ACC112 (cell line): Measurements from ENCODE around the gene SFXN5.

ENCODE experiments used
- H2AFZ ChIP-seq: fragments of 200-600 bp; sonication (generic); one replicate; pipeline ENCODE4 v1.6.0; 2017; ENCODE audit warnings: antibody characterized with exemption, low read length; ENCODE audit not compliant: unreplicated experiment
- H3K27ac ChIP-seq: fragments of 200-600 bp; sonication (generic); 2 replicates; pipeline ENCODE4 v1.5.1; 2014; ENCODE audit warnings: low read depth, mild to moderate bottlenecking, antibody characterized with exemption, low read length, moderate library complexity
- H3K27me3 ChIP-seq: fragments of 200-600 bp; sonication (generic); 2 replicates; pipeline ENCODE4 v1.6.1; 2014; ENCODE audit warnings: mild to moderate bottlenecking, antibody characterized with exemption, low read length, moderate library complexity, mixed read lengths; ENCODE audit not compliant: insufficient read depth
- H3K36me3 ChIP-seq: fragments of 200-600 bp; sonication (generic); 2 replicates; pipeline ENCODE4 v1.6.1; 2016; ENCODE audit warnings: mild to moderate bottlenecking, antibody characterized with exemption, low read length, moderate library complexity, mixed read lengths; ENCODE audit not compliant: insufficient read depth
- H3K4me1 ChIP-seq: fragments of 200-600 bp; sonication (generic); one replicate; pipeline ENCODE4 v1.6.1; 2016; ENCODE audit warnings: low read length, mixed read lengths; ENCODE audit not compliant: insufficient read depth, unreplicated experiment, control insufficient read depth
- H3K4me3 ChIP-seq: fragments of 200-600 bp; sonication (generic); 2 replicates; pipeline ENCODE4 v1.5.1; 2014; ENCODE audit warnings: mild to moderate bottlenecking, low read depth, low read length
- H3K79me2 ChIP-seq: fragments of 200-600 bp; sonication (generic); one replicate; pipeline ENCODE4 v1.6.0; 2016; ENCODE audit warnings: low read length; ENCODE audit not compliant: control insufficient read depth, unreplicated experiment, insufficient read depth

SFXN5 gene

DNA sequence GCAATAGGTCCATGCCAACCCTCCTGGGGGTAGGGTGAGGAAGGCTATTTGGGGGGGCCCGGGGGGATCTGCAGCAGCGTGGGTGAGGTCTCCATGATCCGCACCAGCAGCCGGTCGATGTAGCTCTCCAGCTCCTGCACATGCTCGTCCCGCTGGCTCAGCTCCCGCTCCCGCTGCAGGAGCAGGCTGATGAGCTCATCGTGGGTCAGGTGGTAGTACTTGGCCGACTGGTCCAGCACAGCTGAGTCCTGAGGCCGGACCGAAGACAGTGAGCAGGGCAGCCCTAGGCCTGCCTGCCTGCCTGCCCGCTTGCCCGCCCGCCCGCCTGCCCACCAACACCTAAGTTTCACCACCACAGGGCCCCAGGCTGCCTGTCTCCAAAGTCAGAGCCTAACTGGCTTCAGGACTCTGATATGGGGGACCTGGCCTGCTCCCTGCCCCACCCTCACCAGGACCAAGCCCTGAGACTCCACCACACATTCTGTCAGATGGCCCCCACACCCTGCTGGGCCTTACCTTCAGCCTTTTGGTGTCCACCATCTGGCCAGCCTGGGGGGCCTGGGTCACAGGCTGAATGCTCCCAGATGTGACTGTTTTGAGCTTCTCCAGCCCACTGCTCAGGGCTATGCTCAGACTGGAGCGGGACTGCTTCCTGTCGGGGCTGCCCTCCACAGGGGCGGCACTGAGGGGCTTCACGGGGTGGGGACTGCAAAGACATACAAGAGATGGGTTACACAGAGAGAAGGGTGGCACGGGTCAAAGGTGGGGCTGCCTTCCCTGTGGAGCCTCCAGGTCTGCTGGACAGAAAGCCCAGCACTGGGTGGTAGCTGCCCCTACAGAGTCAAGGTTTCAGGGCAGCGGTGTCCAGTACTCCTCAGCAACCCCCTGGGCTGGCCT lies 4.2 kb upstream of the SFXN5 start:
- Histone ChIP-seq H3K4me1 (peaks cover 7% of the 10 kb centered on the region), H3K27ac (no peak overlapping the region), H3K27me3 (no peaks in the 10 kb centered on the region), H3K36me3 (no peaks in the 10 kb centered on the region), H2AFZ (no peak overlapping the region), H3K4me3 (no peak overlapping the region), H3K79me2 (no peaks in the 10 kb centered on the region)

DNA sequence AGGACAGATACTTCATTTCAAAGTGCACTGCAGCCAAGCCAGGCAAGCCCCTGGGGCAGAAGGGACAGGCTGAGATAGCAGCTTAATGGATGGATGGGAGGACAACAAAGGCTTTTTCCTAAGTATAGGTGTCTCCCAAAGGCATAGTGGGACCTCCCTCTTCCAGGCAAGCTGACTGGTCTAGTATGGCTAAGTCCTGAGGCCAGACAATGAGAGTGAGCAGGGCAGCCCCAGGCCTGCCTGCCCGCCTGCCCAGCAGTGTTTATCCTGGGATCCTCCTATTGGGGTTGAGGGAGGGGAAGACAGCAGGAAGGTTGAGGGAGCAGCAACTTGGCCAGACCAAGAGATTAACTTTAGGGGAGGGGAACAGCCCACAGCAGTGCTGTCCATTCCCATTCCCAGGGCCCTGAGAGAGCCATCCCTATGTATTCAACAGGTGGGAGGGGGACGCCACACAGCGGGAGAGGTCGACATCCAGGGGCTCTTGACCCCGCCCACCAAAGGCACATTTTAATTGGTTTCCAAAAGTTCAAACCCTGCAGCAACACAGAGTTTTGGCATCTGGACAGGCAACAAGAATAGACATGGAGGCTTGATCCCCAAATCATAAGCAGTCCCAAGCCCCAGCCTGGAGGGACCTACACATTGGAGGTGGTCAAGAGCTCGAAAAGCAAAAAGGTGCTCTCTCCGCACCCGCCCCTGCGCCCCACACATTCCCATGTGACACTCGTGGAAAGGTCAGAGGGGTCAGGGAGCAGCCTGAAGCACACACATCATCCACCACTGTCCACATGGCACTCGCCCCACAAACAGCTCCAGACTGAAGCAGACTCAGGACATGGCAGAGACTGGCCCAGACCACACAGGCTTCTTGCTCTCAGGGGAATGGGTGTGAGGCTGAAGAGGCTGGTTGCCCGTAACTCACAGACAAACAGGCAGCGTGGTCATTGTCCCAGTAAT lies 2.9 kb upstream of the SFXN5 start:
- peaks cover 7% of the 10 kb centered on the region for H3K4me1 ChIP-seq
- H3K79me2 ChIP-seq, result peaks cover 10% of the 10 kb centered on the region
- H3K36me3 ChIP-seq, result no peaks in the 10 kb centered on the region
- no peaks in the 10 kb centered on the region for H3K27me3 ChIP-seq
- no peak overlapping the region for H3K27ac ChIP-seq
- no peak overlapping the region for H3K4me3 ChIP-seq
- H2AFZ ChIP-seq, result no peak overlapping the region

GRCh38 chr2:73072416-73072815 lies 904 bp upstream of the SFXN5 start:
- H3K4me3 ChIP-seq, result peak overlapping the region; percentile 85; the same call in 1 of the 2 replicates
- no peak overlapping the region for H2AFZ ChIP-seq

DNA sequence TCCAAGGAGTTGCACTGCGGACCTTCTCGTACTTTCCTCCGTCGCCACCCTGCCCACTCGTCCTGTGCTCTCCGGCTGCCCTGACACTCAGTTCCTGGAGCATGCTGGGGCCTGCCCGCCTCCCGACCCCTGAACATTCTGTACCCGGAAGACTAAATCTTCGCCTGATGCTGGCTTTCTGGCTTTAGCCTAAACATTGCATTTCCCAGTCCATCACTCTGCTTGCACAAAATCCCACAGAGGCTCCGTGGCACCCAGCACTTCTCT lies 550 bp upstream of the SFXN5 start:
- H3K27ac ChIP-seq, result no peak overlapping the region
- no peak overlapping the region for H2AFZ ChIP-seq
- no peaks in the 10 kb centered on the region for H3K36me3 ChIP-seq
- H3K4me3 ChIP-seq, result peak overlapping the region; percentile 85
- H3K27me3 ChIP-seq, result no peaks in the 10 kb centered on the region
- peaks cover 7% of the 10 kb centered on the region for H3K4me1 ChIP-seq
- peaks cover 27% of the 10 kb centered on the region for H3K79me2 ChIP-seq

More at GRCh38 chr2:73072416-73072815, 904 bp upstream of the SFXN5 start:
- Histone ChIP-seq H3K4me1 (peaks cover 7% of the 10 kb centered on the region), H3K79me2 (peaks cover 27% of the 10 kb centered on the region), H3K27ac (no peak overlapping the region), H3K27me3 (no peaks in the 10 kb centered on the region), H3K36me3 (no peaks in the 10 kb centered on the region)

GRCh38 chr2:73070643-73071359 lies 711 bp downstream of the SFXN5 start:
- peak overlapping the region; percentile 85 for H3K4me3 ChIP-seq
- no peaks in the 10 kb centered on the region for H3K36me3 ChIP-seq
- no peaks in the 10 kb centered on the region for H3K27me3 ChIP-seq
- H2AFZ ChIP-seq, result peak overlapping the region; percentile 6
- peak overlapping the region; percentile 43; the same call in 1 of the 2 replicates for H3K27ac ChIP-seq
- peaks cover 29% of the 10 kb centered on the region for H3K79me2 ChIP-seq
- peaks cover 7% of the 10 kb centered on the region for H3K4me1 ChIP-seq

GRCh38 chr2:73069855-73070642 lies 1.5 kb downstream of the SFXN5 start:
- Histone ChIP-seq H3K4me1 (peaks cover 9% of the 10 kb centered on the region), H3K36me3 (no peaks in the 10 kb centered on the region), H2AFZ (peak overlapping the region; percentile 18), H3K4me3 (peak overlapping the region; percentile 85), H3K27ac (peak overlapping the region; percentile 43; the same call in 1 of the 2 replicates), H3K27me3 (no peaks in the 10 kb centered on the region), H3K79me2 (peaks cover 32% of the 10 kb centered on the region)

GRCh38 chr2:73069041-73069854 lies 2.3 kb downstream of the SFXN5 start:
- H3K36me3 ChIP-seq, result no peaks in the 10 kb centered on the region
- no peaks in the 10 kb centered on the region for H3K27me3 ChIP-seq
- peak overlapping the region; percentile 85 for H3K4me3 ChIP-seq
- no peak overlapping the region for H2AFZ ChIP-seq
- H3K27ac ChIP-seq, result no peak overlapping the region
- peaks cover 17% of the 10 kb centered on the region for H3K4me1 ChIP-seq
- H3K79me2 ChIP-seq, result peaks cover 35% of the 10 kb centered on the region

- Histone ChIP-seq H2AFZ (no peak overlapping the region), H3K4me1 (peaks cover 26% of the 10 kb centered on the region), H3K36me3 (no peaks in the 10 kb centered on the region), H3K27ac (no peak overlapping the region), H3K4me3 (no peak overlapping the region), H3K27me3 (no peaks in the 10 kb centered on the region), H3K79me2 (peaks cover 39% of the 10 kb centered on the region)
These were observed 3.4 kb downstream of the SFXN5 start for GRCh38 chr2:73068147-73068546.

DNA sequence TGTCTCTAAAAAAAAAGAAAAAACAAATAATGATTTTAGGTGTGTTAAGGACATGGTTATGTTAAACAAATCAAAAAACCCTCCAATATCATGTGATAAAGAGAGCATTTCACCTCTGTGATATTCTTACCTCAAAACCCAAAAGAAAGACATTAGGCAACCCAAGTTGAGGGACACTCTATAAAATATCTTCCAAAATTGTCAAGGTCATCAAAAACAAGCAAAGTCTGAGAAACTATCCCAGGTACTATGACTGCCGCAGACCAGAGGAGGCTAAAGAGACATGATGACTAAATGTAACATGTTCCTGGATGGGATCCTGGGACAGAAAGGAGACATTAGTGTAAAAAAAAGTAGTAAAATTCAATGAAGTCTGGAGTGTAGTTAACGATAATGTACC lies 4.5 kb downstream of the SFXN5 start:
- Histone ChIP-seq H3K4me1 (peaks cover 28% of the 10 kb centered on the region), H3K36me3 (no peaks in the 10 kb centered on the region), H2AFZ (no peak overlapping the region), H3K27ac (no peak overlapping the region), H3K27me3 (no peaks in the 10 kb centered on the region), H3K79me2 (peaks cover 50% of the 10 kb centered on the region), H3K4me3 (no peak overlapping the region)
